NCI-H2107 treated with DMSO at 0.1 percent for 48 hours (cell line): Measurements from ENCODE around the gene PLCB4.

Experiments used
- DNase-seq: peaks from one replicate; lab custom pipeline; 2025; ENCODE audit not compliant: unreplicated experiment; lab: John Stamatoyannopoulos, UW

Gene PLCB4

GRCh38 chr20:9301129-9302090 is 232.5 kb downstream of the PLCB4 start:
- peak; percentile 28 for DNase-seq

GRCh38 chr20:9302091-9302462 is 233.2 kb downstream of the PLCB4 start:
- no peak for DNase-seq

- no peak for DNase-seq
These were observed 237.6 kb downstream of the PLCB4 start for GRCh38 chr20:9306521-9306920.

GRCh38 chr20:9308056-9308455 is 239.2 kb downstream of the PLCB4 start:
- DNase-seq, result no peak

GRCh38 chr20:9311132-9311531 is 242.2 kb downstream of the PLCB4 start:
- DNase-seq, result no peak

- DNase-seq, result no peak
These were observed 250.9 kb downstream of the PLCB4 start for GRCh38 chr20:9319687-9320384.

GRCh38 chr20:9321007-9321406 is 252.1 kb downstream of the PLCB4 start:
- DNase-seq, result no peak

- no peak for DNase-seq
These were observed 253.8 kb downstream of the PLCB4 start for GRCh38 chr20:9322661-9323060.

GRCh38 chr20:9323622-9324021 is 254.7 kb downstream of the PLCB4 start:
- DNase-seq, result no peak

GRCh38 chr20:9329355-9330101 is 260.6 kb downstream of the PLCB4 start:
- no peak for DNase-seq

- DNase-seq, result no peak
These were observed 261.3 kb downstream of the PLCB4 start for GRCh38 chr20:9330151-9330550.

GRCh38 chr20:9331707-9332435 is 263.0 kb downstream of the PLCB4 start:
- no peak for DNase-seq

- DNase-seq, result no peak
These were observed 264.0 kb downstream of the PLCB4 start for GRCh38 chr20:9332791-9333479.

- DNase-seq, result no peak
These were observed 266.0 kb downstream of the PLCB4 start for GRCh38 chr20:9334866-9335265.

GRCh38 chr20:9338101-9338500 is 269.2 kb downstream of the PLCB4 start:
- no peak for DNase-seq

- no peak for DNase-seq
These were observed 270.8 kb downstream of the PLCB4 start for GRCh38 chr20:9339708-9340107.

- no peak for DNase-seq
These were observed 273.8 kb downstream of the PLCB4 start for GRCh38 chr20:9342651-9343050.

- no peak for DNase-seq
These were observed 275.4 kb downstream of the PLCB4 start for GRCh38 chr20:9344083-9344920.

- no peak for DNase-seq
These were observed 279.4 kb downstream of the PLCB4 start for GRCh38 chr20:9348316-9348715.
